Measurements from ENCODE around the gene HENMT1. TPM values are rescaled to one million over a fixed set of nuclear protein-coding genes. Genes with fewer than 3 reads are reported as not detected.

Gene HENMT1
- total RNA-seq, 1 experiment from 2014 or later = not detected

DNA sequence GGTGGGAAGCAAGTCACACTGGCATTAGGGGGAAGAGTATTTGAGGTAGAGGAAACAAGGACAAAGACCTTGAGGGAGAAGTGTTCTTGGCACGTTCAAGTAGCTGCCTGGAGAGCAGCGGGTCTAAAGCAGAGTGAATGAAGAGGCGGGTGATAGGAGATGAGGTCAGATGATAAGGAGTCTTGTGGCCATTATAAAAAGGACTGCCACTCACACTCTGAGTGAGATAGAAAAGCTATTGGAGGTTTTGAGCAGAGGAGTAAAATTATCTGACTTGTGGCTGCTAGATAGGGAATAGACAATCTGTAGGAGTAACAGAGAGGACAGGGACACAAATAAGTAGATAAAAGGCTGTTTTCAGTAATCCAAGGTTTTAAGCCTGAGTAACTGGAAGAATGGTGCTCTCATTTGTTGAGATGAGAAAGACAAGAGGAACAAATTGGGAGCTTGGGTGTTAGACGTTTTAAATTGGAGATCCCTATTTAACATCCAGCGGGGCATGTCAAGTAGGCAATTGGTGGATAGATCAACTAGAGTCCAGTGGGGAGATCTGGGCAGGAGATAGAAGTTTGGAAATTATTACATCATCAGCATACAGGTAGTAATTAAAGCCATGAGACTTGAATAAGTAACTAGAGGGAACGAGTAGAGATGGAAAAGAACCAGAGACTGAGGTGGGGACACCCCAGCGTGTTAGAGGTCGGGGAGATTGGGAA is 43.7 kb downstream of the HENMT1 start:
- BruUV-seq (replicated peaks) = no TSS peak
- CTCF ChIA-PET = no interaction called here
- POLR2A ChIA-PET = no interaction called here
- no peaks in the 10 kb centered on the region for H3K36me3 Mint-ChIP-seq (ENCODE audit: insufficient read depth, unreplicated experiment)
- H3K27ac Mint-ChIP-seq (ENCODE audit: low read depth, unreplicated experiment) = no peak overlapping the region
- no peak for DNase-seq (ENCODE audit: unreplicated experiment)
- H3K9me3 Mint-ChIP-seq (ENCODE audit: unreplicated experiment) = no peaks in the 10 kb centered on the region
- no peaks in the 10 kb centered on the region for H3K27me3 Mint-ChIP-seq (ENCODE audit: insufficient read depth, unreplicated experiment)
- TF ChIP-seq, protein P1, sequence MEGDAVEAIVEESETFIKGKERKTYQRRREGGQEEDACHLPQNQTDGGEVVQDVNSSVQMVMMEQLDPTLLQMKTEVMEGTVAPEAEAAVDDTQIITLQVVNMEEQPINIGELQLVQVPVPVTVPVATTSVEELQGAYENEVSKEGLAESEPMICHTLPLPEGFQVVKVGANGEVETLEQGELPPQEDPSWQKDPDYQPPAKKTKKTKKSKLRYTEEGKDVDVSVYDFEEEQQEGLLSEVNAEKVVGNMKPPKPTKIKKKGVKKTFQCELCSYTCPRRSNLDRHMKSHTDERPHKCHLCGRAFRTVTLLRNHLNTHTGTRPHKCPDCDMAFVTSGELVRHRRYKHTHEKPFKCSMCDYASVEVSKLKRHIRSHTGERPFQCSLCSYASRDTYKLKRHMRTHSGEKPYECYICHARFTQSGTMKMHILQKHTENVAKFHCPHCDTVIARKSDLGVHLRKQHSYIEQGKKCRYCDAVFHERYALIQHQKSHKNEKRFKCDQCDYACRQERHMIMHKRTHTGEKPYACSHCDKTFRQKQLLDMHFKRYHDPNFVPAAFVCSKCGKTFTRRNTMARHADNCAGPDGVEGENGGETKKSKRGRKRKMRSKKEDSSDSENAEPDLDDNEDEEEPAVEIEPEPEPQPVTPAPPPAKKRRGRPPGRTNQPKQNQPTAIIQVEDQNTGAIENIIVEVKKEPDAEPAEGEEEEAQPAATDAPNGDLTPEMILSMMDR (IDR thresholded peaks at IDR 0.05; ENCODE audit: unreplicated experiment) = no peak
- no peak overlapping the region for H3K4me3 Mint-ChIP-seq (ENCODE audit: unreplicated experiment)
- intact Hi-C loops (cut with micrococcal nuclease) = no loop called here
- no peaks in the 10 kb centered on the region for H3K4me1 Mint-ChIP-seq (ENCODE audit: insufficient read depth, unreplicated experiment)

DNA sequence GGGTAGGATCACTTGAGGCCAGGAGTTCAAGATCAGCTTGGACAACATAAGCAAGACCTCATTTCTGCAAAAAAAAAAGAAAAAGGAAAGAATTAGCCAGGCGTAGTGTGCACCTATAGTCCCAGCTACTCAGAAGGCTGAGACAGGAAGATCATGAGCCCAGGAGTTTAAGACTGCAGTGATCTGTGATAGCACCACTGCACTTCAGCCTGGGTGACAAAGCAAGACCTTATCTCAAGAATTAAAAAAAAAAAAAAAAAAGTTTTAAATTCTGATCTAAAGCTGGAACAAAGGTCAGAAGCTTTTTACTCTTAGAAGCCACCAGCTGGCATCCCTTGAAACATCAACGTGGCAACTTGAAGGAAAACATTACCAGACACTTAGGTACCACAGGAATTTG is 45.3 kb downstream of the HENMT1 start:
- TF ChIP-seq, protein P1 (IDR thresholded peaks at IDR 0.05; ENCODE audit: unreplicated experiment) = no peak
- H3K36me3 Mint-ChIP-seq (ENCODE audit: insufficient read depth, unreplicated experiment) = no peaks in the 10 kb centered on the region
- no peaks in the 10 kb centered on the region for H3K4me1 Mint-ChIP-seq (ENCODE audit: insufficient read depth, unreplicated experiment)
- H3K27ac Mint-ChIP-seq (ENCODE audit: low read depth, unreplicated experiment) = no peak overlapping the region
- no TSS peak for BruUV-seq (replicated peaks)
- no peaks in the 10 kb centered on the region for H3K9me3 Mint-ChIP-seq (ENCODE audit: unreplicated experiment)
- DNase-seq (ENCODE audit: unreplicated experiment) = no peak
- H3K4me3 Mint-ChIP-seq (ENCODE audit: unreplicated experiment) = no peak overlapping the region
- no peaks in the 10 kb centered on the region for H3K27me3 Mint-ChIP-seq (ENCODE audit: insufficient read depth, unreplicated experiment)
- CTCF ChIA-PET = interaction anchor here (0.6 to 2.9 kb wide), 4 partner anchors 28 to 1026 kb away, joined by 3 to 13 read pairs (median 5); partner anchors contain the start of gene EEIG2
- POLR2A ChIA-PET = interaction anchor here (0.7 kb wide), 1 partner anchor 1717 kb away, joined by 3 read pairs; no protein-coding TSS in a partner anchor
- intact Hi-C loops (cut with micrococcal nuclease) = no loop called here

DNA sequence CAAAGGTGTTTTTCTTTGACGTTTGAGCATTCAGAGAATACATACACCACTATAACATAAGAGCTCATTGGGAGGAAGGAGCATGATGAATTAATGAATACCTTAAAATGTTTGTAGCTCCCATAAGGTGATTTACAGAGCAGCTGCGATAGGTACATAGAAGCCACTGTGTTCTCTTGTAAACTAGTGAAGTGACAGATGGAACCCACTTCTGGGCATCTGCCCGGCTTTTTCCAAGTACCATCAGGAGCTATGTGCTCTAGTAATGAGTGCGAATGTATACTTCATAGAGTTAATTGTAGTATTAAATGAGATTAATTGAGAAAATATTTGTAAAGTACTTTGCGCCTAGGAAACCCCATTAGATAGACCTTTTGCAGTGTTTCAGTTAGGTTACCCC is 48.4 kb downstream of the HENMT1 start:
- no peak overlapping the region for H3K4me3 Mint-ChIP-seq (ENCODE audit: unreplicated experiment)
- H3K36me3 Mint-ChIP-seq (ENCODE audit: insufficient read depth, unreplicated experiment) = no peaks in the 10 kb centered on the region
- CTCF ChIA-PET = no interaction called here
- H3K27me3 Mint-ChIP-seq (ENCODE audit: insufficient read depth, unreplicated experiment) = no peaks in the 10 kb centered on the region
- no TSS peak for BruUV-seq (replicated peaks)
- H3K9me3 Mint-ChIP-seq (ENCODE audit: unreplicated experiment) = no peaks in the 10 kb centered on the region
- no peak overlapping the region for H3K27ac Mint-ChIP-seq (ENCODE audit: low read depth, unreplicated experiment)
- POLR2A ChIA-PET = no interaction called here
- intact Hi-C loops (cut with micrococcal nuclease) = no loop called here
- no peak for DNase-seq (ENCODE audit: unreplicated experiment)
- TF ChIP-seq, protein P1 (IDR thresholded peaks at IDR 0.05; ENCODE audit: unreplicated experiment) = no peak
- no peaks in the 10 kb centered on the region for H3K4me1 Mint-ChIP-seq (ENCODE audit: insufficient read depth, unreplicated experiment)

DNA sequence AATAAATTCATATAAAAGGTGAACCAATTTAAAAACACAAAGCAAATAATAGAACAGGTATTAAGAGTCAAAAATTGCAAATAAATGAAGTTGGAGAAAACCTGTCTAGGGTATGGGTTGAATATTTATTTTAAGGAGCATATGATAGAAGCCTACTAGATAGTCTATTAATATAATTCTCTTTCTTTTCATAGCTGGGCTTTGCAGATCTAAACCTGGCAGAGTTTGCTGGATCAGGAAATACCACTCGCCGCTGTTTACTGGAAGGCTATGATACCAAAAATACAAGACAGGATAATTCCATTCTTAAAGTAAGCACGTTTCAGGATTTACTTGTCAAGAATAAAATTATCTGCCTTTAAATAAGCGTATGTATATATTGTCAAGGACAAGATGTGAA is 48.9 kb downstream of the HENMT1 start:
- POLR2A ChIA-PET = no interaction called here

More for the DNA sequence above, 48.9 kb downstream of the HENMT1 start:
- TF ChIP-seq, protein P1 (IDR thresholded peaks at IDR 0.05; ENCODE audit: unreplicated experiment) = no peak
- Mint-ChIP-seq H3K9me3 (ENCODE audit: unreplicated experiment) (no peaks in the 10 kb centered on the region), H3K36me3 (ENCODE audit: insufficient read depth, unreplicated experiment) (no peaks in the 10 kb centered on the region), H3K4me3 (ENCODE audit: unreplicated experiment) (no peak overlapping the region), H3K27me3 (ENCODE audit: insufficient read depth, unreplicated experiment) (no peaks in the 10 kb centered on the region), H3K27ac (ENCODE audit: low read depth, unreplicated experiment) (no peak overlapping the region), H3K4me1 (ENCODE audit: insufficient read depth, unreplicated experiment) (no peaks in the 10 kb centered on the region)
- BruUV-seq (replicated peaks) = no TSS peak
- DNase-seq (ENCODE audit: unreplicated experiment) = no peak
- intact Hi-C loops (cut with micrococcal nuclease) = no loop called here
- CTCF ChIA-PET = no interaction called here
